WI38 (cell line): ENCODE measurements around the gene CRMP1.

Source experiments
- H3K4me3 ChIP-seq: 2 replicates; pipeline ENCODE4 v1.5.1; 2011; ENCODE audit warnings: low read depth, mild to moderate bottlenecking, control low read depth, low read length
- CTCF ChIP-seq: IDR thresholded peaks from 2 replicates; pipeline ENCODE4 v1.5.1; 2012; ENCODE audit warnings: low read depth, mild to moderate bottlenecking, control low read depth, low read length

The CRMP1 gene

GRCh38 chr4:5869966-5870619, 22.8 kb downstream of the CRMP1 start:
- TF ChIP-seq CTCF = no peak
- no peak overlapping the region for H3K4me3 ChIP-seq

DNA sequence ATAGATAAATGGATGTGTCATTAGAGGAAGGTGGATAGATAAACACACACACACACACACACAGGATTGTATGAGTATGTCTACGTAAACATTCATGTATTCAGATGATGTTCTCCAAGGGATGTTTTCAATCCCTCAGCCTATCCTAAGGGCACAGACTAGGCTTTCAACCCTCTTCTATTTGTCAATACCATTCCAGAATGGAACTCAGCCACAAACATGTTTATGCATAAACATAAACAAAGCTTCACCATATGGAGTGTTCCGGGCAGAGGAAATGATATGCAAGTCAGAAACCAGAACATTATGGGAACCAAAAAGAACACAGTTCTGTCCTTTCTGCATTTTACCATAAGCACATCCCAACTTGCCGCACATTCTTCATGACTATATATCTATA, 25.0 kb downstream of the CRMP1 start:
- no peak overlapping the region for H3K4me3 ChIP-seq
- no peak for TF ChIP-seq CTCF

DNA sequence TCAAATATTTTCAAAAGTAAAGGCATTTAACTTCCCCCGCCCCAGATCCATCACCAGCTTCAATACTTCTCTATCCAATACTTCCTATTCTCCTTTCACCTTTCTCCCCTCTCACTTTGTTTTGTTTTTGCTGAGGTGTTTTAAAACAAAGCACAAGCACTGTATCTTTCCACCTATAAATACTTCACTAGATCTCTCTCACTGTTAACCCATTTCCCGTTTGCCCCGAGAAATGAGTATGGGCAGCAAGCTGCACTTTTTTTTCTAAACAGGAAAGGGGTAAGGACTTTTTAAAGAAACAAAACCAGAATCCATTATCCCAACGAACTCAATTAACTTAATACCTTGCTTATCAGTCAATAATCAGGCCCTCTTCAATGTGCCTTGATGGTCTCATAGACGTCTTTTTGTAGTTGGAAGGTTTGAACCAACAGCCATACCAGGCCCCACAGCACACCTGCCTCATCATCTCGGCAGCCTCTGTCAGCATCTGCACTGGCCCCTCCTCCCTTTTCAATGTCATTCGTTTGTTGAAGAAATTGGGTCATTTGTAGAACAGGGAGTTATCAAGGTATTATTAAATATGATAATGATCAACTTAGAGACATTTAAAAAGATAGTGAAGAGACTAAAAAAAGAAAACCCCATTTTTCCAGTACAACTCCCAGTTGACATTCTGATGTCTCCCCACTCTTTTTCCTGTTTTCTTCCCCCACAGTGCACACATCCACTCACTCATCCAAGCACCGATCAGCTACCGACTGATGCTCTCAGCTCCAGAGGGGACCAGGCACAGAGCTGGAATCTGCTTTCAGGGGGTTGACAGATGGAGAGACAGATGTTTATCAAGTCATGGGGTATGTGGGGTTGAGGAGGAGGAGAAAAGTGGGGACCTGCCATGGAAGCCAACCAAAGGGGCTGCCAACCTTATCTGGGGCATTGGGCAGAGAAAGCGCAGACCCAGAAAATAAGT, 25.8 kb downstream of the CRMP1 start:
- no peak for TF ChIP-seq CTCF

DNA sequence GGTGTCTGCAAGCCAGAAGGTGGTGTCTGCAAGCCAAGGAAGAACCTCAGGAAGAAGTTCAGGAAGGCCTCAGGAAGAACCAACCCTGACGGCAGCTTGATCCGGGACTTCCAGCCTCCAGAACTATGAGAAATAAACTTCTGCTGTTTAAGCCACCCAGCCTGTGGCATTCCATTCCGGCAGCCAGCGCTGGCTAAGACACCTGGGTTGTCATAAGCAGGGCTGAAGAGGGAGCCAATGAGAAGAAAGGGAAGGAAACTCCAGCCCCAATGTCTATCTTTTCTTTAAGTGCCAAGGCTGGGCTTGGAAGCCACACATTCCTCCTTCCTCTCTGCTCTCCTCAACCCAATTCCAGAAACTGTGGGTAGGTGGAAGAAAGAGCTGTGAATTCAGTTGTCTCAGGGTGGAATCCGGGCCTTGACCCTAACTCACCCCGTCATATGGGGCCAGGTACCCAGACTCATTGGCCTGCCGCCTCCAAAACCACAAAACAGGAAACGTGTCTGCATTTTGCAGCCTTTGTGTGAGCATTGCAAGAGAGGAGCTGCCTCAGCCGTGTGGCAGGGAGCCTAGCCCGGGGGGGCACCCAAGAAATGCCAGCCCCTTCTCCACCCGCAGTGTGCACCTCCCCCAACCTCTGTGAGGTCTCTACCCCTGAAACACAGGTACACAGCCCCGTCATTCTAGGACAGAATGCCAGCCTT, 26.8 kb downstream of the CRMP1 start:
- no peak for TF ChIP-seq CTCF
- H3K4me3 ChIP-seq = no peak overlapping the region

More for the DNA sequence above, 25.8 kb downstream of the CRMP1 start:
- H3K4me3 ChIP-seq = no peak overlapping the region

GRCh38 chr4:5863461-5864113, 29.3 kb downstream of the CRMP1 start:
- TF ChIP-seq CTCF = no peak
- H3K4me3 ChIP-seq = no peak overlapping the region

GRCh38 chr4:5858020-5858769, 34.7 kb downstream of the CRMP1 start:
- H3K4me3 ChIP-seq = no peak overlapping the region
- no peak for TF ChIP-seq CTCF
